K562 (cell line): ENCODE results near the gene GFAP. TPM values are rescaled to one million over a fixed set of nuclear protein-coding genes. Genes with fewer than 3 reads are reported as not detected.

Source experiments
- ATAC-seq: fragments of 200-7000 bp; cut with Tn5 transposase; 3 replicates; pipeline ENCODE4 v1.9.1; 2020; ENCODE audit warnings: moderate library complexity
- BruUV-seq: library from RNA; stranded (reverse); fragments of 400-500 nt; replicated peaks from 2 replicates; lab custom pipeline; 2021; lab: Mats Ljungman, UMichigan
- CTCF ChIA-PET: fragments of 300-600 bp; formaldehyde crosslinking; extraction: SDS; loops from one replicate; lab custom pipeline; 2021; ENCODE audit warnings: low intra/inter-chr PET ratio; lab: Yijun Ruan, JAX
- POLR2A ChIA-PET: fragments of 300-600, 350-650 bp; sonication (Branson Sonifier 250); formaldehyde crosslinking; extraction: SDS; loops from one replicate; lab custom pipeline; 2021; ENCODE audit warnings: antibody characterized with exemption, inconsistent platforms; lab: Yijun Ruan, JAX
- DNase-seq, 4 experiments: peaks; one replicate each; pipeline versions ENCODE4 v3.0.0 to v3.0.0-alpha.2; 2011 to 2018; ENCODE audit warnings: low spot score in 3 of 4, mixed read lengths in 3 of 4; ENCODE audit errors: extremely low read depth in 1 of 4
- FAIRE-seq: peaks from 2 replicates; lab custom pipeline; 2011; peaks lifted over from hg19 to GRCh38; lab: Jason Lieb, UNC
- H2AFZ ChIP-seq: 2 replicates; pipeline ENCODE4 v1.6.0; 2011; ENCODE audit warnings: low read depth, low read length, control low read depth, inconsistent platforms
- H3K27ac ChIP-seq: fragments of 200-600 bp; 3 replicates; pipeline ENCODE4 v1.8.0; 2011; ENCODE audit warnings: low read depth, mild to moderate bottlenecking, control low read depth, inconsistent platforms, low read length, moderate library complexity, mixed read lengths; ENCODE audit errors: extremely low read depth
- H3K27me3 ChIP-seq, 2 experiments: fragments of 300-600 bp in 1 of 2; 2 replicates in 1 of 2; 3 replicates in 1 of 2; pipeline versions ENCODE4 v1.6.0 to v1.8.0; 2011; ENCODE audit warnings: inconsistent platforms in 2 of 2, low read length in 2 of 2, mild to moderate bottlenecking in 1 of 2, mixed read lengths in 1 of 2, moderate library complexity in 1 of 2; ENCODE audit not compliant: control insufficient read depth in 2 of 2, insufficient read depth in 2 of 2
- H3K36me3 ChIP-seq: fragments of 300-600 bp; 3 replicates; pipeline ENCODE4 v1.8.0; 2011; ENCODE audit warnings: mild to moderate bottlenecking, low read length, inconsistent platforms; ENCODE audit not compliant: control insufficient read depth, insufficient read depth
- H3K4me1 ChIP-seq, 2 experiments: fragments of 200-600 bp in 1 of 2; replicated peaks in 1 of 2; 2 replicates in 1 of 2; 3 replicates in 1 of 2; pipeline versions ENCODE4 v1.5.1 to v1.8.0; 2011; ENCODE audit warnings: inconsistent platforms in 2 of 2, low read length in 2 of 2, mild to moderate bottlenecking in 1 of 2, mixed read lengths in 1 of 2, moderate library complexity in 1 of 2; ENCODE audit not compliant: control insufficient read depth in 2 of 2, insufficient read depth in 2 of 2
- H3K4me2 ChIP-seq: 2 replicates; pipeline ENCODE4 v1.6.1; 2011; ENCODE audit warnings: low read length, control low read depth, inconsistent platforms, mixed read lengths; ENCODE audit not compliant: insufficient read depth
- H3K4me3 ChIP-seq: fragments of 200-600 bp; sonication (generic), shearing (Covaris generic); 2 replicates; pipeline ENCODE4 v1.5.1; 2016; ENCODE audit warnings: control low read depth, inconsistent platforms
- H3K79me2 ChIP-seq: fragments of 200-600 bp; 3 replicates; pipeline ENCODE4 v1.8.0; 2011; ENCODE audit warnings: low read length, inconsistent platforms; ENCODE audit not compliant: control insufficient read depth, insufficient read depth
- H3K9ac ChIP-seq, 2 experiments: 2 replicates each; pipeline versions ENCODE4 v1.6.0 to v1.6.1; 2011; ENCODE audit warnings: low read depth in 2 of 2, low read length in 2 of 2, control low read depth in 1 of 2, inconsistent platforms in 1 of 2, mild to moderate bottlenecking in 1 of 2, mixed read lengths in 1 of 2; ENCODE audit not compliant: insufficient read depth in 1 of 2
- H3K9me1 ChIP-seq: one replicate; pipeline ENCODE4 v1.6.0; 2011; ENCODE audit warnings: inconsistent platforms, mild to moderate bottlenecking, low read length, moderate library complexity; ENCODE audit not compliant: control insufficient read depth, insufficient read depth
- H3K9me3 ChIP-seq: replicated peaks from 2 replicates; pipeline ENCODE4 v1.5.1; 2011; ENCODE audit warnings: low read depth, low read length, inconsistent platforms; ENCODE audit not compliant: control insufficient read depth, insufficient read depth
- H4K20me1 ChIP-seq: replicated peaks from 2 replicates; pipeline ENCODE4 v1.6.1; 2011; ENCODE audit warnings: low read length, inconsistent platforms, mixed read lengths; ENCODE audit not compliant: control insufficient read depth, insufficient read depth
- BRD9 ChIP-seq: fragments of 450-650 bp; IDR thresholded peaks from 2 replicates; pipeline ENCODE4 v1.6.1; 2018; ENCODE audit warnings: low read depth; ENCODE audit not compliant: partially characterized antibody
- COPS2 ChIP-seq: fragments of 450-650 bp; conservative IDR thresholded peaks from 2 replicates; pipeline ENCODE4 v1.6.1; 2016; ENCODE audit warnings: mild to moderate bottlenecking, moderate library complexity
- FOXJ2 ChIP-seq: fragments of 200-800 bp; sonication (Bioruptor generic); IDR thresholded peaks from 2 replicates; pipeline ENCODE4 v1.6.1; 2016; ENCODE audit warnings: missing genetic modification characterization, missing compliant biosample characterization
- FOXP4 ChIP-seq: sonication (generic); formaldehyde crosslinking; IDR thresholded peaks from 2 replicates; pipeline ENCODE4 v1.8.0; 2022; ENCODE audit warnings: mild to moderate bottlenecking, missing genetic modification reagents, borderline replicate concordance
- KLF16 ChIP-seq: IDR thresholded peaks from 2 replicates; pipeline ENCODE4 v1.6.1; 2016; ENCODE audit warnings: antibody characterized with exemption
- MEF2D ChIP-seq: conservative IDR thresholded peaks from 2 replicates; pipeline ENCODE4 v1.6.1; 2016; ENCODE audit warnings: low read depth, missing genetic modification characterization, missing compliant biosample characterization
- RCOR1 ChIP-seq, 2 experiments: IDR thresholded peaks; 2 replicates each; pipeline ENCODE4 v1.6.1; 2012; ENCODE audit warnings: low read depth in 2 of 2, low read length in 2 of 2, borderline replicate concordance in 1 of 2, improper control_type of control experiment in 1 of 2
- RUNX1 ChIP-seq: sonication (generic); IDR thresholded peaks from 2 replicates; pipeline ENCODE4 v1.6.1; 2016; ENCODE audit warnings: antibody characterized with exemption, low read depth
- USF1 ChIP-seq: sonication (generic); formaldehyde crosslinking; IDR thresholded peaks from 2 replicates; pipeline ENCODE4 v1.9.0; 2022; ENCODE audit warnings: mild to moderate bottlenecking, missing genetic modification reagents
- USF2 ChIP-seq: sonication (generic); formaldehyde crosslinking; IDR thresholded peaks from 2 replicates; pipeline ENCODE4 v1.5.0; 2020; ENCODE audit warnings: missing genetic modification reagents
- ZNF324 ChIP-seq: fragments of 250-450 bp; sonication (Bioruptor Pico); IDR thresholded peaks from 2 replicates; pipeline ENCODE4 v1.4.0; 2020; ENCODE audit warnings: mild to moderate bottlenecking
- ZNF668 ChIP-seq: fragments of 250-450 bp; sonication (Bioruptor Pico); IDR thresholded peaks from 2 replicates; pipeline ENCODE4 v1.8.0; 2022; ENCODE audit warnings: mild to moderate bottlenecking, inconsistent platforms
- ZNF707 ChIP-seq: fragments of 250-450 bp; sonication (Bioruptor Pico); conservative IDR thresholded peaks from 2 replicates; pipeline ENCODE4 v1.8.0; 2022; ENCODE audit warnings: inconsistent platforms, mild to moderate bottlenecking, moderate library complexity
- WGBS: fragments of 100-300 bp; shearing (Covaris generic); methylation state at CpG from one replicate; pipeline ENCODE4 v1.1.6; 2016; ENCODE audit warnings: low coverage, mixed read lengths; ENCODE audit not compliant: insufficient coverage; ENCODE audit errors: missing lambda C conversion rate; 5-methylcytosine and 5-hydroxymethylcytosine counted together
- in situ Hi-C: fragments of 300-500 bp; cut with MboI; formaldehyde crosslinking; loops from 4 replicates; pipeline ENCODE4 v1.15.0; 2018; ENCODE audit warnings: inconsistent platforms, mixed read lengths
- intact Hi-C: fragments of 100-400 bp; cut with micrococcal nuclease; formaldehyde crosslinking; loops from 2 replicates; pipeline ENCODE4 v1.14.2; 2022
- polyA plus RNA-seq, 8 experiments: library from polyadenylated mRNA; depleted of rRNA in 4 of 8; stranded (reverse) in 5 of 8; unstranded in 3 of 8; fragments of >200 nt; fragmentation: Nextera tagmentation in 2 of 8; fragmentation: Illumina TruSeq in 1 of 8; extraction: Ambion mirVana in 2 of 8; extraction: Trizol in 1 of 8; gene quantifications; 2 replicates each; pipeline versions ENCODE4 v1.2.1 to v1.2.3, GENCODE V29; 2011 to 2014; ENCODE audit warnings: inconsistent platforms in 1 of 8, missing spikeins in 1 of 8
- total RNA-seq, 7 experiments: library from RNA; depleted of rRNA in 6 of 7; stranded (reverse); fragments of >200 nt in 6 of 7; fragmentation: Illumina TruSeq in 2 of 7; extraction: Trizol in 2 of 7; gene quantifications; 2 replicates each; pipeline versions ENCODE4 v1.2.1 to v1.2.3, GENCODE V29; 2011 to 2021; ENCODE audit warnings: low replicate concordance in 1 of 7
- TF ChIP-seq, protein P1 (sequence below): sonication (generic); formaldehyde crosslinking; IDR thresholded peaks from 2 replicates; pipeline ENCODE4 v1.8.0; 2022; ENCODE audit warnings: mild to moderate bottlenecking, missing genetic modification reagents

The GFAP gene
- total and polyA plus RNA-seq, 9 of the 15 experiments (the other 6 are each of a cell fraction or from before 2014, with no cell fraction given): 0.07 to 1.4 (median 0.60) TPM; not detected in 1

GRCh38 chr17:44902135-44902760 lies 13.1 kb downstream of the GFAP start:
- no peaks in the 10 kb centered on the region; the same call in 1 of the 2 replicates for H4K20me1 ChIP-seq
- peak overlapping the region in 1 of 2 experiments; percentile 51; a peak in 1 of 4 replicates for H3K9ac ChIP-seq
- H3K36me3 ChIP-seq: no peaks in the 10 kb centered on the region
- H2AFZ ChIP-seq: no peak overlapping the region
- H3K27me3 ChIP-seq: no peaks in the 10 kb centered on the region
- no TSS peak for BruUV-seq
- H3K27ac ChIP-seq: no peak overlapping the region
- in situ Hi-C loops (no loop called here), intact Hi-C loops (no loop called here)
- CTCF ChIA-PET: no interaction called here
- TF ChIP-seq FOXP4 (no peak), KLF16 (no peak), ZNF324 (CRISPR knock-in tag) (no peak), ZNF707 (no peak), RUNX1 (no peak), MEF2D (tag) (no peak), COPS2 (no peak), FOXJ2 (tag) (no peak), RCOR1 (IDR thresholded peaks at IDR 0.05; ENCODE audit: borderline replicate concordance in 1 of 2, low read depth in 2 of 2, low read length in 2 of 2) (no peak), USF1 (0 out of 2 replicates have a peak, but pooled peaks have one; percentile 19), BRD9 (no peak), USF2 (0 out of 2 replicates have a peak, but pooled peaks have one; percentile 2), ZNF668 (CRISPR knock-in tag) (no peak)
- TF ChIP-seq, protein P1, sequence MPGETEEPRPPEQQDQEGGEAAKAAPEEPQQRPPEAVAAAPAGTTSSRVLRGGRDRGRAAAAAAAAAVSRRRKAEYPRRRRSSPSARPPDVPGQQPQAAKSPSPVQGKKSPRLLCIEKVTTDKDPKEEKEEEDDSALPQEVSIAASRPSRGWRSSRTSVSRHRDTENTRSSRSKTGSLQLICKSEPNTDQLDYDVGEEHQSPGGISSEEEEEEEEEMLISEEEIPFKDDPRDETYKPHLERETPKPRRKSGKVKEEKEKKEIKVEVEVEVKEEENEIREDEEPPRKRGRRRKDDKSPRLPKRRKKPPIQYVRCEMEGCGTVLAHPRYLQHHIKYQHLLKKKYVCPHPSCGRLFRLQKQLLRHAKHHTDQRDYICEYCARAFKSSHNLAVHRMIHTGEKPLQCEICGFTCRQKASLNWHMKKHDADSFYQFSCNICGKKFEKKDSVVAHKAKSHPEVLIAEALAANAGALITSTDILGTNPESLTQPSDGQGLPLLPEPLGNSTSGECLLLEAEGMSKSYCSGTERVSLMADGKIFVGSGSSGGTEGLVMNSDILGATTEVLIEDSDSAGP (CRISPR knock-in tag): no peak
- DNase-seq (no peak), FAIRE-seq (no peak), ATAC-seq (no peak)
- peaks cover 29 to 36% of the 10 kb centered on the region in 2 experiments for H3K4me1 ChIP-seq
- peaks cover 22% of the 10 kb centered on the region for H3K79me2 ChIP-seq
- 51% methylated on average over 17 of the region's 17 CpGs for WGBS
- H3K4me2 ChIP-seq: no peak overlapping the region
- H3K9me1 ChIP-seq: peaks cover 7% of the 10 kb centered on the region
- H3K9me3 ChIP-seq: no peaks in the 10 kb centered on the region
- H3K4me3 ChIP-seq: no peak overlapping the region
- POLR2A ChIA-PET: interaction anchor here (0.7 to 5.3 kb wide), 4 partner anchors 9 to 246 kb away, joined by 3 to 28 read pairs (median 5); partner anchors contain the start of gene HEXIM1
